Activated naive CD4-positive, alpha-beta T cell treated with anti-CD3 and anti-CD28 coated beads, Interleukin-2, amount 50 U/mL, for 24 hours (primary cell): Measurements from ENCODE around the gene PLCD4.

Experiments
- H3K27ac Mint-ChIP-seq: one replicate; pipeline ENCODE4 v1.8.0; 2021; ENCODE audit warnings: mild to moderate bottlenecking, mixed read lengths
- H3K27me3 Mint-ChIP-seq: one replicate; pipeline ENCODE4 v1.8.0; 2021; ENCODE audit warnings: mixed read lengths
- H3K36me3 Mint-ChIP-seq: one replicate; pipeline ENCODE4 v1.8.0; 2021; ENCODE audit warnings: mixed read lengths
- H3K4me1 Mint-ChIP-seq: one replicate; pipeline ENCODE4 v1.8.0; 2021; ENCODE audit warnings: mixed read lengths
- H3K4me3 Mint-ChIP-seq: one replicate; pipeline ENCODE4 v1.8.0; 2021; ENCODE audit warnings: mild to moderate bottlenecking, mixed read lengths
- H3K9me3 Mint-ChIP-seq: one replicate; pipeline ENCODE4 v1.8.0; 2021; ENCODE audit warnings: mixed read lengths

PLCD4 gene

DNA sequence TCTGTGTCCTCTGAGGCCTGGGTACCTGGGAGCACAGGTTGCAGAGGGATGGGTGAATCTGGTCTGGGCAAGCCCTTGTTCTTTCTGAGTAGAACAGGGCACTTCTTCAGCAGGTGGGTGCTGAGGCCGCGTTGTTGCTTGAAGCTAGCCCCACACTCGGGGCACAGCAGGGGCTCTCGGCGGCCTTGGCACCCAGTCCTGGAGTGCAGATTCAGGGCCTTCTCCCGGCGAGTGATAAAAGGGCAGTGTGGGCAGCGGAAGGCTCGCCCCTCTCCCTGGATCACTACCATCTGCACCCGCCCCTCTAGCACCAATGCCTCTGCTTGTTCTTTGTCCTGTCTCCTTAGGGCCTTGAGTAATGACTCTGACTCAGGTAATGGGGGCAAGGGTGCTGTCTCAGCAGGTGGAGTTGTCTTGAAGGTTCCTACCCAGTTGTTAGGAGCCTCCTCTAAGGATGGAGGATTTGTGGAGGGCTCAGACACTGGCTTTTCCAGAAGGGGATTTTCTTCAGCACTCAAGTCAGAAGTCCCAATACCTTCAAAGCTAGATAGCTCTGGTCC lies 36.1 kb downstream of the PLCD4 start:
- peaks cover 12% of the 10 kb centered on the region for H3K36me3 Mint-ChIP-seq
- H3K9me3 Mint-ChIP-seq, result no peaks in the 10 kb centered on the region
- no peak overlapping the region for H3K4me3 Mint-ChIP-seq
- H3K4me1 Mint-ChIP-seq, result peaks cover 5% of the 10 kb centered on the region
- H3K27ac Mint-ChIP-seq, result no peak overlapping the region
- H3K27me3 Mint-ChIP-seq, result no peaks in the 10 kb centered on the region

DNA sequence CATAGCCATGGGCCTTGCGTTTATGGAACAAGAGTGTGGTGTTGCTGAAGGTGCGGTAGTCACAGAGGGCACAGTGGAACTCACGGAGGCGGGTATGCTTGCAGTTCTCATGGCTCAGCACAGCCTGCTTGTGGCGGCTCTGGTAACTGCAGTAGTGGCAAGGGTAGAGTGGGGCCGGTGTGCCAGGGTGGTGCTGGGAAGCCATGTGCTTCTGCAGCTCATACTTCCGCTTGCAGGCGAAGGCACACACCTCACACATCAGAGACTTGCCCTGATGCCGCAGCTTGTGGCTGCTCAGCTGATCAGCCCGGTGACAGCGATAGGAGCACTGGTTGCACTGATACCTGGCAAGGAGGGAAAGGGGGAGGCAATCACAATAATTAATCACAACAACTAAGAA lies 37.0 kb downstream of the PLCD4 start:
- no peak overlapping the region for H3K4me3 Mint-ChIP-seq
- peaks cover 12% of the 10 kb centered on the region for H3K36me3 Mint-ChIP-seq
- H3K4me1 Mint-ChIP-seq, result peaks cover 5% of the 10 kb centered on the region
- H3K27me3 Mint-ChIP-seq, result no peaks in the 10 kb centered on the region
- H3K9me3 Mint-ChIP-seq, result no peaks in the 10 kb centered on the region
- H3K27ac Mint-ChIP-seq, result no peak overlapping the region

DNA sequence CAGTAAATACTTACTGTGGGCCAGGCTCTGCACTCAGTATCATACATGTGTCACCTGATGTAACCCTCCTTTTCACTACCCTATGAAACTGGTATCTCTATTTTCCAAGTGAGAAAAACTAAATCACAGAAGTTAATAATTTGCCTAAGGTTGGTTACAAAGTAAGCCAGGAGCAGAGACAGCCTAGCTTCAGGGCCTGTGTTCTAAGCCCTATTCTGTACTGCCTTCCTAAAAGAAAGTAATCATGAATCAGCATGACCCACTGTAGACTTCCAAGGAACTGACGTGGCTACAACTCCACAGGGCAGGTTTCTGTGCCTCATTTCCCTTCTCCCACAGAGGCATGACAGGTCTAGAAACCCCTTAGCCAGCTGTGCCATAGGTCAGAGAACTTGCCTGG lies 37.4 kb downstream of the PLCD4 start:
- Mint-ChIP-seq H3K27me3 (no peaks in the 10 kb centered on the region), H3K36me3 (peaks cover 12% of the 10 kb centered on the region), H3K27ac (no peak overlapping the region), H3K4me1 (peaks cover 5% of the 10 kb centered on the region), H3K4me3 (no peak overlapping the region), H3K9me3 (no peaks in the 10 kb centered on the region)

DNA sequence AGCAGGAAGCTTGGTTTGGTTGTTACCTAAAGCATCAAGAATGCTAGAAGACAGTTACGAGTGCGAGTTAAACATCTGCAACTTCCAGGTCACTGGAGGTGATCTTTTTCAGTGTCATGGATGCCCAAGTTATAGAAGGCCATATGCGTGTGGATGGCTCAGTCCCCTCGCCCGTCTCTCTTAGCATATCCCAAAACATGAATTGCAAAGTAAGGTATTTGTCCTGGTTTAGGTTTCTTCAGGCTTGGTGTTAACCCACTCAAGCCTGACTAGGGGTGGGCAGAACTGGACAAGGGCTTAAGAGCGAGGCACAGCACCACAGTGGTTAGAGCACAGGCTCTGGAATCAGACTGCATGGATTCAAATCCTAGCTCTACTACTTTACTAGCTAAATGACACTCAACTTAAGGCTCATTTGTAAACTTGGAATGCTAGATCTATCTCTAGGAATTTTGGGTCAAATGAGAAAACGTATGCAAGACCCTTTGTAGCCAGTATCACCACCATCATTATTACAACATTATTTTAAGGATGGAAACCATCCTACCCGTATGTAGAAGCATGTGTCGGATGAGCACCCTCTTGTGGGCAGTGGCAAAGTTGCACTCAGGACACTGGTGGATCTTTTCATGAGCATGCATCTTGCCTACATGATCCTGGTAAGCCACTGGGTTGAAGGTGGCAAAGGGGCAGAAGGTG lies 40.5 kb downstream of the PLCD4 start:
- H3K27ac Mint-ChIP-seq, result no peak overlapping the region
- peaks cover 5% of the 10 kb centered on the region for H3K4me1 Mint-ChIP-seq
- H3K27me3 Mint-ChIP-seq, result no peaks in the 10 kb centered on the region
- no peak overlapping the region for H3K4me3 Mint-ChIP-seq
- H3K9me3 Mint-ChIP-seq, result no peaks in the 10 kb centered on the region
- peaks cover 13% of the 10 kb centered on the region for H3K36me3 Mint-ChIP-seq

DNA sequence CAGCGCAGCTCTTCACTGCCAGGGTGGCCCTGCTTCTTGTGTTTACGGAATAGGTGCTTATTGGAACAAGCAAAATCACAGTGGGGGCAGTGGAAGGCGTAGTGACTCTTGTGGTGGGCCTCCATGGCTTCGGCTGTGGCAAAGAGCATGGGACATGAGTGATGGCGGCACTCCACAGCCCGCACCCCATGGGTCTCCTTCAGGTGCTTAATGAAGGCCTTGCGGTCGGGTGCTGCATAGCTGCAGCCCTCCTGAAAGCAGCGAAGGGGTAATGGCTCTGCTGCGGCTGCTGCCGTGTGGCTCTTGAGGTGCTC lies 41.0 kb downstream of the PLCD4 start:
- H3K9me3 Mint-ChIP-seq, result no peaks in the 10 kb centered on the region
- peaks cover 13% of the 10 kb centered on the region for H3K36me3 Mint-ChIP-seq
- peaks cover 5% of the 10 kb centered on the region for H3K4me1 Mint-ChIP-seq
- H3K4me3 Mint-ChIP-seq, result no peak overlapping the region
- H3K27me3 Mint-ChIP-seq, result no peaks in the 10 kb centered on the region
- no peak overlapping the region for H3K27ac Mint-ChIP-seq

DNA sequence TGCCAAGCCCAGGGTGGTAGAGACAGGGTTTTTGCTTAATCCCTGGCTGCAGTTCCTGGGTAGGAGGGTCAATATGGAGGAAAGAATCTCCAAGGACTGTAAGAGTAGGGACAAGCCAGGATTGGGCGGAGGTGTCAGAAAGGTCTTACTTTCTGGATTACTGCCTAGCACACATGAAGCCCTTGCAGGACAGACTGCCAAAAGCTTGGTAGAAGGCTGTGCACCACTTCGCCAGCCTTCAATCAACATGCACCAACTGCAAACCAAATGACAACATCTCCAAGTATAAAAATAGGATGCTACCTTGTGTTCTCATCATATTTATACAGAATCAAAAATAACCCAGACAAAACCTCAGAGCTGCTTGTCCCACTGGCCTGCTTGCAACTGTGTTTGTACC lies 48.1 kb downstream of the PLCD4 start:
- Mint-ChIP-seq H3K36me3 (peaks cover 10% of the 10 kb centered on the region), H3K4me3 (no peak overlapping the region), H3K9me3 (no peaks in the 10 kb centered on the region), H3K4me1 (peaks cover 35% of the 10 kb centered on the region), H3K27ac (no peak overlapping the region), H3K27me3 (no peaks in the 10 kb centered on the region)

DNA sequence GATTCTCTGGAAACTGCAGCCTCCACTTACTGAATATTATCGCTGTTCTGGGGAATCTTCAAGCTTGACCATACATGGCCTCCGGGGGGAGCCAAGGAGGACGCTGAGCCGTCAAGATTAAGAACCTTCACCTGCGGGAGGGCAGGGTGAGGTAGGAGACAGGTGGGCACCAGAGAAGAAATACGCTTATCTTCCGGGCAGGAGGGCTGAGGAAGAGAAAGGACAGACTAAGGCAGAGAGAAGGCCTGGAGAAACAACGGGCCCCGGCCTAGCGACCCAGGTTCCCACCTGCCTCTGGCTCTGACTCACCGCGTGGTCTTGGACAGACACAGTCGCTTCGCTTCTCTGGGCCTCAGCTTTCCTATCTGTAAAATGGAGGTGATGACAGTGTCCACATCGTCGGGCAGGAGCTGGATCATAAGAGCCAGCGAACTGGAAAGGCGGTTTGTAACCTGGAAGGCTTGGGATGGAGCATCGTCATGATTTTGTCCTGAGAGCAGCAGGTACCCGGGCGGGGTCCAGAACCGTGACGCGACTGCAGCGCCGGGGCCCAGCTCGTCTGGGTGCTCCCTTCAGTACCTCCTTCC lies 51.1 kb downstream of the PLCD4 start:
- no peaks in the 10 kb centered on the region for H3K27me3 Mint-ChIP-seq
- H3K27ac Mint-ChIP-seq, result peak overlapping the region; percentile 92
- H3K9me3 Mint-ChIP-seq, result no peaks in the 10 kb centered on the region
- H3K4me3 Mint-ChIP-seq, result peak overlapping the region; percentile 94
- peaks cover 35% of the 10 kb centered on the region for H3K4me1 Mint-ChIP-seq
- H3K36me3 Mint-ChIP-seq, result peaks cover 14% of the 10 kb centered on the region

DNA sequence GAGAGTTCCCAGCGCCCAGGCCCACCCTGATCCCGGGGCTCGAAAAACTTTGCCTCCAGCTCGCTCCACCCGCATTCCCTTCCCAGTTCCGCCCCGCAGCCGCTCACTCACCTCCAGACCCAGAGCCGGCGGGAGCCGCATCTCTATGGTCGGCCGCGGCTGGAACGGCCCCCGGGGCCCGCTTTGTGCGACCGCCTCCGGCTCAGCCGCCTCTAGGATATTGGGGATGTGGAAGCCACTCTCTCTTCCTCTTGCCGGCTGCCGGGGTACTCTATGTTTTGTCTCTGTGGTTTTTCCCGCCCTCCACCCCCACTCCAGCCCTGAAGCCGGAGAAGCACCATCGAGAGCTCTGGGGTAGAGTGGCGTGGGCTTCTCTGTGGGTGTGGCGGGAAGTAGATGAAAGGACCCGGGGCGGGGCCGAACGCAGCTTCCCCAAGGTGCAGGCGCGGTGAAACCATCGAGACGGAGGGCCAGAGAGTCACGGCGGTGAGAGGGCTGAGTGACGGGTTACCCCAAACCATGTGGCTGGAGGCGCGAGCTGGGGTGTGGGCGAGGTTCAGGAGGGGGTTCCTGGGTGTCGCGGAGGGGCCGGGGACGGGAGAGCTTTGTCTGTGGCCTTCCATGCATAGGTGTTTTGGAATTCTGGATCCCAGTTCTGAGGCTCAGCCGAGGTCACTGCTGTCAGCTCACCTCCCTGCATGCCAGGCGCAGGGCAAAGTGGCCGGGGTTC lies 51.7 kb downstream of the PLCD4 start, which contains the start of the genes BCS1L and ZNF142:
Gene BCS1L (plus strand): TSS at position 426 of the 730 bp plus-strand sequence. CDS start 1,305 bp downstream, outside the sequence.
Gene ZNF142 (minus strand): TSS at position 366 of the 730 bp plus-strand sequence. CDS start 3,194 bp downstream, outside the sequence.
- Mint-ChIP-seq H3K36me3 (peaks cover 17% of the 10 kb centered on the region), H3K27ac (peak within 1 kb of the TSS; percentile 92), H3K4me3 (peak within 1 kb of the TSS; percentile 94), H3K27me3 (no peaks in the 10 kb centered on the region), H3K9me3 (no peaks in the 10 kb centered on the region), H3K4me1 (peaks cover 35% of the 10 kb centered on the region)

DNA sequence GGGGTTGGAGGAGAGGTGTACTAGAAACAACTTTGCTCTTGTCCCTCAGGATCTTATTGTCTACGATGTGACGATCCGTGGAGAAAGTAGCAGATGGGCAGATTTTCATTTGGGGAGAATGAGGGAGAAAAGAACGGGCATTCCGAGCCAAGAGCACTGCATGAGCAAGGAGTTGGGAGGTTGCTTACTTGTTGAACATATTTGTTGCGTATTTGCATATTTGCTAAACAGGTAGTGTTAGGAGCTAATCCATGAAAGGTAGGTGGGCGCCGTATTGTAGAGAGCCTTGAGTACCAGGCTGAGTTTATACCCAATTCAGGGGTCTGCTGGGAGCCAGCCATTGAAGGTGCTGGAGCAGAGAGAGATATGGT lies 52.3 kb downstream of the PLCD4 start:
- Mint-ChIP-seq H3K27me3 (no peaks in the 10 kb centered on the region), H3K4me1 (peaks cover 34% of the 10 kb centered on the region), H3K27ac (peak overlapping the region; percentile 92), H3K9me3 (no peaks in the 10 kb centered on the region), H3K4me3 (peak overlapping the region; percentile 94), H3K36me3 (peaks cover 17% of the 10 kb centered on the region)

DNA sequence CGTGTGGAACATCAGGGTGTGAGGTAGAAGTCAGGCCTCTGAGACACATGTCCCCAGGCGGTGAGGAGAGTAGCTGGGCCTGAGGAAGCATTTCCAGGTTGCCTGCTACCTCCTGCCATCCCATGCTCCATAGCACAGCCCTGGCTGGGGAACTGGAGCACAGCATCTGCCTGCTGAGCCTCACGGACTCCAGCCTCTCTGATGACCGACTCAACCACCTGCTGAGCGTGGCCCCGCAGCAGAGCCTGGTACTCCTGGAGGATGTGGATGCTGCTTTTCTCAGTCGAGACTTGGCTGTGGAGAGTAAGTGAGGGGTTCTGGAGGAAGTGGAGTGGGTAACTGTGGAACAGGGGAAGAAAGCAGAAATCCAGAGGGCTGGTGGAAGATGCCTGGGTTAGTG lies 54.7 kb downstream of the PLCD4 start:
- Mint-ChIP-seq H3K27ac (no peak overlapping the region), H3K4me1 (peaks cover 26% of the 10 kb centered on the region), H3K36me3 (peaks cover 15% of the 10 kb centered on the region), H3K27me3 (no peaks in the 10 kb centered on the region), H3K9me3 (no peaks in the 10 kb centered on the region), H3K4me3 (no peak overlapping the region)

DNA sequence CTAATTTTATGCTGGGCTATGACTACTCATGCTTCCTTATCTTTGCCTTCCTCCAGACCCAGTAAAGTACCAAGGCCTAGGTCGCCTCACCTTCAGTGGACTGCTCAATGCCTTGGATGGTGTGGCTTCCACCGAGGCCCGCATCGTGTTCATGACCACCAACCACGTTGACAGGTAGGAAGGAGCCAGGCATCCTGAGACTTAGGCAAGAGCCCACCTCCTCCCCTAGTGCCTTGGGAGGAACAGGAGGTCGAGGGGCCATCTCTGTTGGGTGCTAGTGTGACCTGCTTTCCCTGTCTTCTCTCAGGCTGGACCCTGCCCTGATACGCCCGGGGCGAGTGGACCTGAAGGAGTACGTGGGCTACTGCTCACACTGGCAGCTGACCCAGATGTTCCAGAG lies 55.1 kb downstream of the PLCD4 start:
- H3K27ac Mint-ChIP-seq, result no peak overlapping the region
- peaks cover 21% of the 10 kb centered on the region for H3K4me1 Mint-ChIP-seq
- no peaks in the 10 kb centered on the region for H3K9me3 Mint-ChIP-seq
- H3K36me3 Mint-ChIP-seq, result peaks cover 16% of the 10 kb centered on the region
- no peak overlapping the region for H3K4me3 Mint-ChIP-seq
- H3K27me3 Mint-ChIP-seq, result no peaks in the 10 kb centered on the region

DNA sequence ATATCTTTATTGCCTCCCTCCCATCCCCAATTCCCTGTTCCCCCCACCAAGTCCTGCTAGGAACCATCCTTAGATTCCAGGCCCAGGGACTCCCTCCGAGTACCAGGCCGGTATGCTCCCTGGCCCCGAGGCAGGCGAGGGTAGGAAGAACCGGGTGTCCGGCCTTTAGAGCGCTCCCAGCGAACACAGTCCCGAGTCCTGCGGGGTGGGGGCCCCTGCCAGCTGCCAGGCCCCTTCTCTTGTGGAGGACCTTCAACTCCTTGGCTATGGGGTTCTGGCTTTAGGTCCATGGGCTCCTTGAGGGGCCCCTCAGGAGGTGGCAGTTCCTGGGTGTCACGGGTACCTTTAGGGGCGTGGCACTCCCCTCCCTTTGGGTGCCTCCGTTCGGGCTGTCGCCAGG lies 56.2 kb downstream of the PLCD4 start:
- Mint-ChIP-seq H3K4me1 (peaks cover 11% of the 10 kb centered on the region), H3K36me3 (peaks cover 12% of the 10 kb centered on the region)

DNA sequence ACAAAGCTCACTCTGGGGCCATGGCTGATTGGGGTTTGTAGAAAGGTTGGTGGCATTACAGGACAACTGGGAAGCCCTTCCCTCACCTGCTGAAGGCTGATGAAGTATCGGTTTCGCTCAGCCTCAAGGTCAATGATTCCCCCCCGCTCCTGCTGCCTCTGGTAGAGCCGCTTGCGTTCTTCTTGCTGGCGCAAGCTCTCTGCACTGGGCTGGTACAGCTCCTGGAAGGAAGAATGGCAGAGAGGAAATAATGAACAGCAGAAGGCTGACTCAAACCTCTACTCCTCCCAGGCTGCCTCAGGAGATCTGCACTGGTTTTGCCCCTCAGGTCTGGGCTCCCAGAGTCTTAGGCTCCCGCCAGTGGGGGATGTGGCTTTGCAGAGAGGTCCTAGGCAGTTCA lies 57.0 kb downstream of the PLCD4 start:
- Mint-ChIP-seq H3K4me3 (no peak overlapping the region), H3K36me3 (peaks cover 12% of the 10 kb centered on the region), H3K27ac (no peak overlapping the region)

More for the DNA sequence above, 56.2 kb downstream of the PLCD4 start:
- no peaks in the 10 kb centered on the region for H3K9me3 Mint-ChIP-seq
- no peak overlapping the region for H3K27ac Mint-ChIP-seq
- H3K27me3 Mint-ChIP-seq, result no peaks in the 10 kb centered on the region
- no peak overlapping the region for H3K4me3 Mint-ChIP-seq

DNA sequence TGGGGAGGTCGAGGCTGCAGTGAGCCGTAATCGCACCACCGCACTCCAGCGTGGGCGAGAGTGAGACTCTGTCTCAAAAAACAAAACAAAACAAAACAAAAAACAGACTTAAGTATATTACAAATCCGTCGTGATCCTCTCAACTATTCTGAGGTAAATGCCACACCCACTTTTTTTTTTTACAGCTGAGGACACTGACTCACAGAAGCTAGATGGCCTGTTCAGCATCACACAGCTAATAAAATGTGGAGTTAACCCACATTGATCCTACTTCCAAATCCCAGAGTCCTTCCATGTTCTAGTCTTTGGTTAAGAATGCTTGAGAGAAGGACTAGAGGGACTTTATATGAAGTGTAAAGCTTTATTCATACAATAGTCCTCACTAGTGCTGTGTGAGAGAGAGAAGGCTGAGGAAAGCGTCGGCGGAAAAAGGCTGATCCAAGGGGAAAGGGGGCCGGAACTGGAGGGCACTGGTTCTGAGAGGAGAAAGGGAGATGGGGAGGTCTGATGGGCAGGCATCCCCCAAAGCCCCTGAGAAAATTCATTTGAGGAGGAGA lies 63.5 kb downstream of the PLCD4 start:
- peaks cover 4% of the 10 kb centered on the region for H3K36me3 Mint-ChIP-seq
- no peaks in the 10 kb centered on the region for H3K9me3 Mint-ChIP-seq
- H3K4me3 Mint-ChIP-seq, result peak overlapping the region; percentile 99
- peak overlapping the region; percentile 96 for H3K27ac Mint-ChIP-seq
- H3K27me3 Mint-ChIP-seq, result no peaks in the 10 kb centered on the region
- H3K4me1 Mint-ChIP-seq, result peaks cover 22% of the 10 kb centered on the region

More for the DNA sequence above, 57.0 kb downstream of the PLCD4 start:
- Mint-ChIP-seq H3K27me3 (no peaks in the 10 kb centered on the region), H3K4me1 (peaks cover 8% of the 10 kb centered on the region), H3K9me3 (no peaks in the 10 kb centered on the region)

DNA sequence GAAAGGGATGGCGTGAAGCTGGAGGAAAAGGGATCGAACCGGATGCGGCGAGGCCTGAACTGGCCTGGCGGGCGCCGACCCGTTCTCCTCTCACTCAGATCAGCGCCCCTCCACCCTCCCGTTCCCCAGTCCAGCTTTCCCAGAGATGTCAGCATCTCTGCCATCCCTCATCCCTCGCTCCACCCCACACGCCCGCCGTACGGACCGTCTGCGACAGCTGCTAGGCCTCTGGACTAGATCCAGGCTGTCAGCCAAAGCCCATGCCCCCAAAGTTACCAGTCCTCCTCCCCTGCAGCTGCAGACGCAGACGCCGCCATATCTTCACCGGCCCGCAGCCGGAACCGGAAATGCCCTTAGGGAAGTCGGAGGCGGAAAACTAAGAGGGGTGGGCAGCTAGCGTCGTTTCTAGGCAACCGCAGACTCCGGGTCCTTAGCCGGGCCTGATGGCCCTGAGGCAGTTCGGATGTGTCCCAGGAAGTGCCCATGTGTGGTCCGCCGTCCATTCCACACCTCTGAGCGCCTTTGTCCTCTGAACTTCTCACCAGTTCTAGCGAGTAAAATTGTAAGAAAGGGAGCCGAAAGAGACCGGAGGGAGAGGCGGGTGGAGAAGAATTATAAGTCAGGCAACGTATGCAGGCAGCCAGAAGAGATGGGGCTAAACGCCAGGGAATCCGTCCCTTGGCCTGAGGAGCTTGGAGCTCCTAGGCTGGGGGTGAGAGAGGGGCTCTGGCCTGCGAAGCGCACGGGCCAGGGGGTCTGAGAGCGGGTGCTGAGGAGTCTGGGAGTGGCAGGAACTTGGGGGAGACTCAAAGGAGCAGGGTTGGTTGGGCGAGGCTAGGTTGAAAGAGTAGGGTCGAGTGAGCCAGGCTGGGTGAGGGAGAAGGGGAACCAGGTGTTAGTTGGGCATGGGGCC lies 64.2 kb downstream of the PLCD4 start, which contains the start of the genes RNF25 and STK36:
Gene RNF25 (minus strand): TSS at position 349 of the 913 bp plus-strand sequence. CDS start 32 bp downstream, at position 317.
Gene STK36 (plus strand): TSS at position 433 of the 913 bp plus-strand sequence. CDS start 744 bp downstream, outside the sequence.
- no peaks in the 10 kb centered on the region for H3K27me3 Mint-ChIP-seq
- H3K4me3 Mint-ChIP-seq, result peak within 1 kb of the TSS; percentile 99
- no peaks in the 10 kb centered on the region for H3K9me3 Mint-ChIP-seq
- H3K36me3 Mint-ChIP-seq, result peaks cover 4% of the 10 kb centered on the region
- H3K4me1 Mint-ChIP-seq, result peaks cover 22% of the 10 kb centered on the region
- peak within 1 kb of the TSS; percentile 99 for H3K27ac Mint-ChIP-seq
